IMR-90 (cell line): ENCODE measurements around the gene SRGAP2C. TPM values are rescaled to one million over a fixed set of nuclear protein-coding genes. Genes with fewer than 3 reads are reported as not detected.
"Not testable (repeated sequence)": the region's sequence is repeated elsewhere in the genome, so short reads cannot be mapped to it uniquely, and the experiment has no call there.

ENCODE experiments used
- ATAC-seq: fragments of 200-7000 bp; cut with Tn5 transposase; 2 replicates; pipeline ENCODE4 v1.9.1; 2020; ENCODE audit warnings: low read depth, mild to moderate bottlenecking, moderate library complexity
- BruUV-seq: library from RNA; stranded (reverse); fragments of 400-500 nt; replicated peaks from 2 replicates; lab custom pipeline; 2021; lab: Mats Ljungman, UMichigan
- CTCF ChIA-PET: fragments of 300-600 bp; formaldehyde crosslinking; extraction: SDS; loops from one replicate; lab custom pipeline; 2021; ENCODE audit warnings: antibody characterized with exemption; lab: Yijun Ruan, JAX
- POLR2A ChIA-PET: fragments of 300-600 bp; sonication (Branson Sonifier 250); formaldehyde crosslinking; loops from one replicate; lab custom pipeline; 2022; ENCODE audit warnings: antibody characterized with exemption; ENCODE audit not compliant: unreplicated experiment; lab: Charles Lee
- DNase-seq: peaks from one replicate; pipeline ENCODE4 v3.0.0; 2013
- H2AFZ ChIP-seq: replicated peaks from 2 replicates; pipeline ENCODE3; 2013; ENCODE audit warnings: low read length, mild to moderate bottlenecking; ENCODE audit not compliant: poor library complexity
- H2AK5ac ChIP-seq: 2 replicates; pipeline ENCODE4 v1.6.1; 2013; ENCODE audit warnings: low read depth, low read length, inconsistent platforms
- H2AK9ac ChIP-seq: replicated peaks from 2 replicates; pipeline ENCODE3; 2013; ENCODE audit warnings: mild to moderate bottlenecking, low read depth, low read length, moderate library complexity; ENCODE audit not compliant: poor library complexity
- H2BK120ac ChIP-seq: 2 replicates; pipeline ENCODE4 v1.6.1; 2013; ENCODE audit warnings: low read depth, low read length, inconsistent platforms
- H2BK15ac ChIP-seq: 3 replicates; pipeline ENCODE4 v1.6.1; 2013; ENCODE audit warnings: low read depth, low read length, inconsistent platforms
- H2BK20ac ChIP-seq: 2 replicates; pipeline ENCODE4 v1.6.1; 2013; ENCODE audit warnings: low read depth, mild to moderate bottlenecking, inconsistent platforms, low read length, moderate library complexity
- H2BK5ac ChIP-seq: 2 replicates; pipeline ENCODE4 v1.6.1; 2013; ENCODE audit warnings: mild to moderate bottlenecking, low read depth, low read length, inconsistent platforms; ENCODE audit not compliant: poor library complexity, severe bottlenecking
- H3K14ac ChIP-seq: replicated peaks from 2 replicates; pipeline ENCODE4 v1.6.1; 2013; ENCODE audit warnings: low read depth, low read length, inconsistent platforms
- H3K18ac ChIP-seq: 2 replicates; pipeline ENCODE4 v1.6.1; 2013; ENCODE audit warnings: low read depth, low read length, control low read depth
- H3K23ac ChIP-seq: 2 replicates; pipeline ENCODE4 v1.6.1; 2013; ENCODE audit warnings: low read depth, low read length, inconsistent platforms
- H3K27ac ChIP-seq: 2 replicates; pipeline ENCODE4 v1.5.1; 2013; ENCODE audit warnings: mild to moderate bottlenecking, control low read depth, low read length; ENCODE audit not compliant: insufficient read depth
- H3K27me3 ChIP-seq: 2 replicates; pipeline ENCODE4 v1.6.1; 2013; ENCODE audit warnings: low read length; ENCODE audit not compliant: control insufficient read depth, insufficient read depth
- H3K36me3 ChIP-seq: 2 replicates; pipeline ENCODE4 v1.6.1; 2013; ENCODE audit warnings: low read length, mixed read lengths; ENCODE audit not compliant: control insufficient read depth, insufficient read depth
- H3K4ac ChIP-seq: 2 replicates; pipeline ENCODE4 v1.6.1; 2013; ENCODE audit warnings: low read depth, low read length, inconsistent platforms
- H3K4me1 ChIP-seq: 2 replicates; pipeline ENCODE4 v1.6.1; 2013; ENCODE audit warnings: low read length, mixed read lengths; ENCODE audit not compliant: control insufficient read depth, insufficient read depth
- H3K4me2 ChIP-seq: 2 replicates; pipeline ENCODE4 v1.6.1; 2013; ENCODE audit warnings: low read depth, mild to moderate bottlenecking, control low read depth, low read length, moderate library complexity
- H3K4me3 ChIP-seq: 2 replicates; pipeline ENCODE4 v1.5.1; 2013; ENCODE audit warnings: low read depth, mild to moderate bottlenecking, control low read depth, low read length, moderate library complexity; ENCODE audit not compliant: insufficient read depth
- H3K56ac ChIP-seq: 2 replicates; pipeline ENCODE4 v1.6.1; 2013; ENCODE audit warnings: low read length, inconsistent platforms; ENCODE audit not compliant: insufficient read depth; ENCODE audit errors: extremely low read depth
- H3K79me1 ChIP-seq, 2 experiments: 2 replicates each; pipeline ENCODE4 v1.6.1; 2013; ENCODE audit warnings: low read length in 2 of 2, inconsistent platforms in 1 of 2, low read depth in 1 of 2
- H3K9ac ChIP-seq: 2 replicates; pipeline ENCODE4 v1.6.1; 2013; ENCODE audit warnings: low read depth, low read length, control low read depth
- H3K9me1 ChIP-seq: 2 replicates; pipeline ENCODE4 v1.6.1; 2013; ENCODE audit warnings: low read length, inconsistent platforms; ENCODE audit not compliant: insufficient read depth
- H3K9me3 ChIP-seq: 2 replicates; pipeline ENCODE4 v1.6.1; 2013; ENCODE audit warnings: low read length; ENCODE audit not compliant: control insufficient read depth, insufficient read depth
- H4K20me1 ChIP-seq: 2 replicates; pipeline ENCODE4 v1.6.1; 2013; ENCODE audit warnings: low read length, inconsistent platforms; ENCODE audit not compliant: insufficient read depth
- H4K5ac ChIP-seq: 2 replicates; pipeline ENCODE4 v1.6.1; 2013; ENCODE audit warnings: mild to moderate bottlenecking, low read depth, low read length, control low read depth
- H4K8ac ChIP-seq, 2 experiments: 2 replicates each; pipeline ENCODE4 v1.6.1; 2013; ENCODE audit warnings: low read depth in 2 of 2, low read length in 2 of 2, control low read depth in 1 of 2, inconsistent platforms in 1 of 2
- H4K91ac ChIP-seq: 2 replicates; pipeline ENCODE4 v1.6.1; 2013; ENCODE audit warnings: low read depth, low read length, inconsistent platforms; ENCODE audit not compliant: insufficient read depth
- WGBS, 2 experiments: methylation state at CpG; one replicate each; pipeline versions ENCODE4 v1.1.5 to v1.1.7; 2013; ENCODE audit warnings: missing lambda C conversion rate in 2 of 2; ENCODE audit not compliant: insufficient read length in 1 of 2; ENCODE audit errors: extremely low coverage in 2 of 2; 5-methylcytosine and 5-hydroxymethylcytosine counted together
- dilution Hi-C: fragments of 300-500 bp; cut with HindIII; formaldehyde crosslinking; loops from one replicate; pipeline ENCODE4 v1.14.3; 2018; ENCODE audit warnings: low sequenced_read_pairs; ENCODE audit not compliant: unreplicated experiment
- in situ Hi-C: fragments of 300-500 bp; cut with MboI; formaldehyde crosslinking; loops from 3 replicates; pipeline ENCODE4 v1.14.3; 2019; ENCODE audit warnings: low sequenced_read_pairs, inconsistent platforms, mixed read lengths
- intact Hi-C: fragments of 100-400 bp; cut with micrococcal nuclease; formaldehyde crosslinking; loops from 2 replicates; pipeline ENCODE4 v1.10.0; 2022
- polyA plus RNA-seq, 3 experiments: library from polyadenylated mRNA; depleted of rRNA; stranded (reverse); fragments of >200 nt; gene quantifications; 2 replicates each; pipeline ENCODE4 v1.2.3, GENCODE V29; 2012; ENCODE audit warnings: low replicate concordance in 1 of 3
- total RNA-seq: library from RNA; depleted of rRNA; stranded (reverse); fragments of >200 nt; gene quantifications from 2 replicates; pipeline ENCODE4 v1.2.3, GENCODE V29; 2012

The SRGAP2C gene
- total and polyA plus RNA-seq, 2 of the 4 experiments (the other 2 are of a cell fraction) = 5.6 to 12.7 TPM

- H2AFZ ChIP-seq, H2BK5ac ChIP-seq, H3K9me3 ChIP-seq, H3K4me1 ChIP-seq, in situ Hi-C loops, dilution Hi-C loops, H3K18ac ChIP-seq, H3K4ac ChIP-seq, H4K5ac ChIP-seq, H3K27me3 ChIP-seq, H3K36me3 ChIP-seq, H3K9ac ChIP-seq, H4K91ac ChIP-seq, H2BK120ac ChIP-seq, BruUV-seq, H3K23ac ChIP-seq, H2AK9ac ChIP-seq, DNase-seq, POLR2A ChIA-PET, ATAC-seq, H4K20me1 ChIP-seq, H3K14ac ChIP-seq, H3K56ac ChIP-seq, CTCF ChIA-PET, H3K9me1 ChIP-seq, H3K4me3 ChIP-seq, H2BK15ac ChIP-seq, H2AK5ac ChIP-seq, H4K8ac ChIP-seq, H3K27ac ChIP-seq, intact Hi-C loops, H3K4me2 ChIP-seq, H2BK20ac ChIP-seq, H3K79me1 ChIP-seq: not testable (repeated sequence)
- WGBS, 2 experiments = no CpG with 5 or more reads among the region's 2 CpGs
These were observed 7.7 kb downstream of the SRGAP2C start for GRCh38 chr1:121192512-121192911.

DNA sequence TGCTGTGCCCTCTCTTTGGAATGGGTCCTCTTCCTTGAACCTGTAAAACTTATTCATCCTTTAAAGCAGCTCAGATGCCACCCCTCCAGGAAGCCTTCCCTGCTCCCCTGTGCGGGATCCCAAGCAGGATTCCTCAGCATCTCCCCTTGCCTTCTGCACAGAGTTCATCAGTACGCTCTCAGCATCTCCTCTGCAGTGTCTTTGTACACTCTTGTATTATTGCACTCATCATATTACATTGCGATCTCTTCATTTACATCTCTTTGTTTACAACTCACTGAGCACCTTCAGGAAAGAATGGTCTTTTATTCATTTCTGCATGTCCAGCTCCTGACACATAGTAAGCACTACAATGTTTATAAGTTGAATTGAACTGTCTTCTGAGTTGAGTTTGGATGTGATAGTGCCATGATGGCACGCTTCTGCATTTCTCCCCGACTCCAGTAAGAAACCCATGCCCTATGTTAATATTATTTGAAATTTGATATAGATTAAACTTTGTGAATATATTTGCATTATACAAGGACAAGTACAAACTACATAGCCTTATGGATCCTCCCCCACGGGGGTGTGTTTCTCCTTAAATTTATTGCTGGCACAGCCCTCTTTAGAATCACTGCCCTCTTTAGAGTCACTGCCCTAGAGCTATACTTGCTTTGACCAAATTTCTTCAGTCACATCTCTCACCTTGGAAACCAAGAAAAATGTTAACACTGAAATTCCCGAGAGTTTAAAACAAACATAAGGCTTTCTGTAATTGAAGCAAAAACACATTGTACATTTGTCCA is 12.5 kb downstream of the SRGAP2C start:
- H4K5ac ChIP-seq, H3K36me3 ChIP-seq, H3K9me1 ChIP-seq, H3K4ac ChIP-seq, DNase-seq, H3K14ac ChIP-seq, POLR2A ChIA-PET, ATAC-seq, H2AK5ac ChIP-seq, H4K8ac ChIP-seq, H3K4me1 ChIP-seq, H3K79me1 ChIP-seq, H3K27me3 ChIP-seq, H3K9ac ChIP-seq, H3K4me3 ChIP-seq, H4K91ac ChIP-seq, H3K27ac ChIP-seq, H2BK5ac ChIP-seq, H2AK9ac ChIP-seq, H3K9me3 ChIP-seq, CTCF ChIA-PET, H3K23ac ChIP-seq, H2BK20ac ChIP-seq, H3K4me2 ChIP-seq, H2BK15ac ChIP-seq, in situ Hi-C loops, H2AFZ ChIP-seq, dilution Hi-C loops, H2BK120ac ChIP-seq, H3K56ac ChIP-seq, intact Hi-C loops, H3K18ac ChIP-seq, BruUV-seq, H4K20me1 ChIP-seq: not testable (repeated sequence)
- no CpG with 5 or more reads among the region's 7 CpGs for WGBS, 2 experiments
